HepG2 (cell line): Measurements from ENCODE around the gene TADA2A. TPM values are rescaled to one million over a fixed set of nuclear protein-coding genes. Genes with fewer than 3 reads are reported as not detected.

Experiments used
- ATAC-seq: fragments of 200-7000 bp; cut with Tn5 transposase; 3 replicates; pipeline ENCODE4 v1.9.1; 2020; ENCODE audit warnings: mild to moderate bottlenecking, moderate library complexity
- BruUV-seq: library from RNA; stranded (reverse); fragments of 400-500 nt; replicated peaks from 2 replicates; lab custom pipeline; 2021; lab: Mats Ljungman, UMichigan
- CTCF ChIA-PET: fragments of 300-600 bp; formaldehyde crosslinking; extraction: SDS; loops from one replicate; lab custom pipeline; 2021; ENCODE audit warnings: low total read pairs, inconsistent platforms, low intra/inter-chr PET ratio; lab: Yijun Ruan, JAX
- POLR2A ChIA-PET: fragments of 350-600 bp; sonication (Branson Sonifier 250); formaldehyde crosslinking; loops from one replicate; lab custom pipeline; 2020; ENCODE audit warnings: antibody characterized with exemption, inconsistent platforms; lab: Yijun Ruan, JAX
- DNase-seq: peaks from one replicate; pipeline ENCODE4 v3.0.0-alpha.2; 2015; ENCODE audit warnings: low spot score
- FAIRE-seq: peaks from 3 replicates; lab custom pipeline; 2011; peaks lifted over from hg19 to GRCh38; lab: Jason Lieb, UNC
- H2AFZ ChIP-seq: one replicate; pipeline ENCODE4 v1.6.1; 2011; ENCODE audit warnings: low read length, inconsistent platforms
- H3K27ac ChIP-seq: fragments of 300-600 bp; 3 replicates; pipeline ENCODE4 v1.8.0; 2011; ENCODE audit warnings: mixed run types, mild to moderate bottlenecking, mixed read lengths, low read length, inconsistent platforms; ENCODE audit not compliant: insufficient read depth; ENCODE audit errors: extremely low read length
- H3K27me3 ChIP-seq, 2 experiments: fragments of 200-600 bp in 1 of 2; 2 replicates in 1 of 2; 3 replicates in 1 of 2; pipeline versions ENCODE4 v1.6.0 to v1.8.0; 2011; ENCODE audit warnings: low read length in 2 of 2, mild to moderate bottlenecking in 2 of 2, moderate library complexity in 2 of 2, inconsistent platforms in 1 of 2; ENCODE audit not compliant: insufficient read depth in 2 of 2, control insufficient read depth in 1 of 2
- H3K36me3 ChIP-seq, 2 experiments: fragments of 200-600 bp in 1 of 2; replicated peaks in 1 of 2; 2 replicates in 1 of 2; 3 replicates in 1 of 2; pipeline versions ENCODE4 v1.5.1 to v1.8.0; 2011; ENCODE audit warnings: low read length in 2 of 2, inconsistent platforms in 1 of 2; ENCODE audit not compliant: insufficient read depth in 2 of 2, control insufficient read depth in 1 of 2
- H3K4me1 ChIP-seq: 2 replicates; pipeline ENCODE4 v1.5.1; 2012; ENCODE audit warnings: low read length, inconsistent platforms; ENCODE audit not compliant: insufficient read depth
- H3K4me2 ChIP-seq: 2 replicates; pipeline ENCODE4 v1.6.0; 2011; ENCODE audit warnings: low read depth, low read length, inconsistent platforms
- H3K4me3 ChIP-seq, 3 experiments: fragments of 200-600 bp in 1 of 3; sonication (generic), shearing (Covaris generic) in 1 of 3; replicated peaks in 1 of 3; 2 replicates each; pipeline ENCODE4 v1.5.1; 2011 to 2016; ENCODE audit warnings: low read length in 3 of 3, inconsistent platforms in 2 of 3, low read depth in 2 of 3, mild to moderate bottlenecking in 2 of 3, control low read depth in 1 of 3, mixed read lengths in 1 of 3; ENCODE audit not compliant: insufficient read depth in 1 of 3
- H3K79me2 ChIP-seq: one replicate; pipeline ENCODE4 v1.6.1; 2011; ENCODE audit warnings: low read length, inconsistent platforms; ENCODE audit not compliant: insufficient read depth
- H3K9ac ChIP-seq: 2 replicates; pipeline ENCODE4 v1.6.0; 2011; ENCODE audit warnings: mild to moderate bottlenecking, low read depth, low read length, inconsistent platforms; ENCODE audit not compliant: insufficient read depth
- H3K9me3 ChIP-seq: 2 replicates; pipeline ENCODE4 v1.5.1; 2012; ENCODE audit warnings: mild to moderate bottlenecking, low read length
- H4K20me1 ChIP-seq: 2 replicates; pipeline ENCODE4 v1.6.0; 2011; ENCODE audit warnings: inconsistent platforms, mild to moderate bottlenecking, low read length, moderate library complexity; ENCODE audit not compliant: insufficient read depth
- BRCA1 ChIP-seq: sonication (generic); formaldehyde crosslinking; IDR thresholded peaks from 2 replicates; pipeline ENCODE4 v1.4.0; 2020; ENCODE audit warnings: missing genetic modification reagents
- KAT7 ChIP-seq: IDR thresholded peaks from 2 replicates; pipeline ENCODE4 v1.6.1; 2018; ENCODE audit warnings: borderline replicate concordance, missing compliant biosample characterization
- MED8 ChIP-seq: sonication (generic); formaldehyde crosslinking; IDR thresholded peaks from 2 replicates; pipeline ENCODE4 v1.8.1; 2023; ENCODE audit warnings: mild to moderate bottlenecking, missing genetic modification reagents; ENCODE audit not compliant: insufficient replicate concordance
- NCOR1 ChIP-seq: fragments of 200-600 bp; sonication (generic); IDR thresholded peaks from 2 replicates; pipeline ENCODE4 v1.7.0; 2017; ENCODE audit warnings: antibody characterized with exemption, low read length, borderline replicate concordance
- NFE2L2 ChIP-seq: fragments of 150-350 bp; IDR thresholded peaks from 2 replicates; pipeline ENCODE4 v1.6.1; 2014; ENCODE audit warnings: low read length
- PHF8 ChIP-seq: sonication (generic); formaldehyde crosslinking; IDR thresholded peaks from 2 replicates; pipeline ENCODE4 v1.5.0; 2020; ENCODE audit warnings: missing genetic modification reagents
- SP140L ChIP-seq: sonication (generic); formaldehyde crosslinking; IDR thresholded peaks from 2 replicates; pipeline ENCODE4 v1.4.0; 2020; ENCODE audit warnings: missing genetic modification reagents, borderline replicate concordance
- ZNF235 ChIP-seq: sonication (generic); formaldehyde crosslinking; IDR thresholded peaks from 2 replicates; pipeline ENCODE4 v1.8.1; 2023; ENCODE audit warnings: mild to moderate bottlenecking, missing genetic modification reagents, borderline replicate concordance
- ZNF3 ChIP-seq: IDR thresholded peaks from 2 replicates; pipeline ENCODE4 v1.7.0; 2017; ENCODE audit warnings: inconsistent platforms
- ZNF30 ChIP-seq: sonication (generic); formaldehyde crosslinking; IDR thresholded peaks from 2 replicates; pipeline ENCODE4 v1.5.0; 2020; ENCODE audit warnings: mild to moderate bottlenecking, missing genetic modification reagents
- ZNF558 ChIP-seq: sonication (generic); formaldehyde crosslinking; IDR thresholded peaks from 2 replicates; pipeline ENCODE4 v1.9.0; 2022; ENCODE audit warnings: mild to moderate bottlenecking, missing genetic modification reagents, borderline replicate concordance
- ZNF570 ChIP-seq: sonication (generic); formaldehyde crosslinking; IDR thresholded peaks from 2 replicates; pipeline ENCODE4 v1.4.0; 2020; ENCODE audit warnings: mild to moderate bottlenecking, missing genetic modification reagents, borderline replicate concordance
- ZNF775 ChIP-seq: sonication (generic); formaldehyde crosslinking; IDR thresholded peaks from 2 replicates; pipeline ENCODE4 v1.4.0; 2020; ENCODE audit warnings: missing genetic modification reagents, mild to moderate bottlenecking, moderate library complexity, borderline replicate concordance
- ZNF788 ChIP-seq: sonication (generic); formaldehyde crosslinking; IDR thresholded peaks from 2 replicates; pipeline ENCODE4 v1.5.0; 2020; ENCODE audit warnings: mild to moderate bottlenecking, missing genetic modification reagents, borderline replicate concordance
- WGBS: methylation state at CpG from one replicate; pipeline ENCODE4 v1.1.6; 2017; ENCODE audit warnings: low lambda C conversion rate; 5-methylcytosine and 5-hydroxymethylcytosine counted together
- in situ Hi-C: cut with HindIII; loops from 2 replicates; pipeline ENCODE4 v1.10.0; 2017; ENCODE audit warnings: low pct_unique_long_range_greater_than_20kb; ENCODE audit not compliant: extremely low pct_ligation_motif_present
- intact Hi-C: fragments of 100-400 bp; cut with micrococcal nuclease; formaldehyde crosslinking; loops from one replicate; pipeline ENCODE4 v1.10.0; 2022; ENCODE audit not compliant: unreplicated experiment
- polyA plus RNA-seq, 8 experiments: library from polyadenylated mRNA; depleted of rRNA in 3 of 8; stranded (reverse) in 7 of 8; unstranded in 1 of 8; fragments of >200 nt; fragmentation: Illumina TruSeq in 4 of 8; extraction: Trizol in 4 of 8; gene quantifications; 2 replicates each; pipeline versions ENCODE4 v1.2.1 to v1.2.3, GENCODE V29; 2011 to 2016; ENCODE audit warnings: low read depth in 4 of 8, missing spikeins in 1 of 8, mixed read lengths in 1 of 8; ENCODE audit not compliant: insufficient read depth in 1 of 8
- total RNA-seq, 5 experiments: library from RNA; depleted of rRNA; stranded (reverse); fragments of >200 nt; fragmentation: Illumina TruSeq; extraction: Trizol; gene quantifications; 2 replicates each; pipeline ENCODE4 v1.2.3, GENCODE V29; 2016; ENCODE audit warnings: low read depth in 1 of 5
- TF ChIP-seq, protein P1 (sequence below): IDR thresholded peaks from 2 replicates; pipeline ENCODE4 v1.6.1; 2012; ENCODE audit warnings: inconsistent platforms
- TF ChIP-seq, protein P2 (sequence below): sonication (generic); formaldehyde crosslinking; conservative IDR thresholded peaks from 2 replicates; pipeline ENCODE4 v1.8.0; 2022; ENCODE audit warnings: mild to moderate bottlenecking, moderate library complexity, missing genetic modification reagents
- TF ChIP-seq, protein P3 (sequence below): IDR thresholded peaks from 2 replicates; pipeline ENCODE4 v1.6.1; 2012; ENCODE audit warnings: low read depth, low read length, improper control_type of control experiment

The TADA2A gene
- total and polyA plus RNA-seq, 2 of the 13 experiments (the other 11 are each of a cell fraction or from before 2014, with no cell fraction given), result 8.0 to 14.0 TPM

DNA sequence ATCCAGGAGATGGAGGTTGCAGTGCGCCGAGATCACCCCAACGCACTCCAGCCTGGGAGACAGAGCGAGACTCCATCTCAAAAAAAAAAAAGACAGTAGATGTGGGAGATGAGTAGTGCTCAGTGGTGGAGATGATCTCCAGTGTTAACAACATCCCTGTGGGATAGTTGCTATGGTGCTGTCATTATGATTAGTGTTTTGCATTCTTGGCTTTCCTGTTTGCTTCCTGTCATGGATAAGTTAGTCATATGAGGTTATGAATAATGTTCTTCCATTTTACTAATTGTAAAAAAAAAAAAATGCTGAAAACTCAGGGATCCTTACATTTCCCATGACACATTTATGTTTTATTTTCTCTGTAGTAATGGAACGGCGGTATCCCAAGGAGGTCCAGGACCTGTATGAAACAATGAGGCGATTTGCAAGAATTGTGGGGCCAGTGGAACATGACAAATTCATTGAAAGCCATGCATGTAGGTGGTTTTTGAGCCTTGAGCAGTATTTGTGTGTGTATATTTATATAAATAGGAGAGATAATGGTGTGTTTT lies 58.5 kb downstream of the TADA2A start:
- Histone ChIP-seq H2AFZ (no peak overlapping the region), H3K27me3 (no peaks in the 10 kb centered on the region), H3K4me2 (no peak overlapping the region), H3K4me3 (no peak overlapping the region), H3K9ac (no peak overlapping the region), H3K27ac (no peak overlapping the region), H3K79me2 (no peaks in the 10 kb centered on the region), H3K36me3 (peaks cover 1 to 20% of the 10 kb centered on the region in 2 experiments; a peak in 2 of 5 replicates), H3K9me3 (no peaks in the 10 kb centered on the region), H3K4me1 (no peaks in the 10 kb centered on the region), H4K20me1 (no peaks in the 10 kb centered on the region)
- in situ Hi-C loops, result no loop called here
- ChIA-PET POLR2A (no interaction called here), CTCF (no interaction called here)
- ATAC-seq (no peak), FAIRE-seq (no peak), DNase-seq (no peak)
- no TSS peak for BruUV-seq
- intact Hi-C loops, result no loop called here
- 97% methylated on average over 7 of the region's 7 CpGs for WGBS
- TF ChIP-seq KAT7 (no peak), ZNF3 (CRISPR knock-in tag) (no peak), MED8 (CRISPR knock-in tag) (no peak), ZNF558 (no peak), SP140L (CRISPR knock-in tag) (no peak), BRCA1 (CRISPR knock-in tag) (no peak), PHF8 (CRISPR knock-in tag) (no peak), ZNF788 (no peak), NCOR1 (no peak), ZNF30 (no peak), NFE2L2 (no peak), ZNF235 (CRISPR knock-in tag) (no peak), ZNF775 (CRISPR knock-in tag) (no peak), ZNF570 (CRISPR knock-in tag) (no peak)
- TF ChIP-seq, protein P1, sequence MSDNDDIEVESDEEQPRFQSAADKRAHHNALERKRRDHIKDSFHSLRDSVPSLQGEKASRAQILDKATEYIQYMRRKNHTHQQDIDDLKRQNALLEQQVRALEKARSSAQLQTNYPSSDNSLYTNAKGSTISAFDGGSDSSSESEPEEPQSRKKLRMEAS, result no peak
- TF ChIP-seq, protein P2, sequence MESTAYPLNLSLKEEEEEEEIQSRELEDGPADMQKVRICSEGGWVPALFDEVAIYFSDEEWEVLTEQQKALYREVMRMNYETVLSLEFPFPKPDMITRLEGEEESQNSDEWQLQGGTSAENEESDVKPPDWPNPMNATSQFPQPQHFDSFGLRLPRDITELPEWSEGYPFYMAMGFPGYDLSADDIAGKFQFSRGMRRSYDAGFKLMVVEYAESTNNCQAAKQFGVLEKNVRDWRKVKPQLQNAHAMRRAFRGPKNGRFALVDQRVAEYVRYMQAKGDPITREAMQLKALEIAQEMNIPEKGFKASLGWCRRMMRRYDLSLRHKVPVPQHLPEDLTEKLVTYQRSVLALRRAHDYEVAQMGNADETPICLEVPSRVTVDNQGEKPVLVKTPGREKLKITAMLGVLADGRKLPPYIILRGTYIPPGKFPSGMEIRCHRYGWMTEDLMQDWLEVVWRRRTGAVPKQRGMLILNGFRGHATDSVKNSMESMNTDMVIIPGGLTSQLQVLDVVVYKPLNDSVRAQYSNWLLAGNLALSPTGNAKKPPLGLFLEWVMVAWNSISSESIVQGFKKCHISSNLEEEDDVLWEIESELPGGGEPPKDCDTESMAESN (CRISPR knock-in tag), result no peak
- TF ChIP-seq, protein P3, sequence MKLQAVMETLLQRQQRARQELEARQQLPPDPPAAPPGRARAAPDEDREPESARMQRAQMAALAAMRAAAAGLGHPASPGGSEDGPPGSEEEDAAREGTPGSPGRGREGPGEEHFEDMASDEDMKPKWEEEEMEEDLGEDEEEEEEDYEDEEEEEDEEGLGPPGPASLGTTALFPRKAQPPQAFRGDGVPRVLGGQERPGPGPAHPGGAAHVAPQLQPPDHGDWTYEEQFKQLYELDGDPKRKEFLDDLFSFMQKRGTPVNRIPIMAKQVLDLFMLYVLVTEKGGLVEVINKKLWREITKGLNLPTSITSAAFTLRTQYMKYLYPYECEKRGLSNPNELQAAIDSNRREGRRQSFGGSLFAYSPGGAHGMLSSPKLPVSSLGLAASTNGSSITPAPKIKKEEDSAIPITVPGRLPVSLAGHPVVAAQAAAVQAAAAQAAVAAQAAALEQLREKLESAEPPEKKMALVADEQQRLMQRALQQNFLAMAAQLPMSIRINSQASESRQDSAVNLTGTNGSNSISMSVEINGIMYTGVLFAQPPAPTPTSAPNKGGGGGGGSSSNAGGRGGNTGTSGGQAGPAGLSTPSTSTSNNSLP, result no peak
